B cell (primary cell): ENCODE data around the gene TSPYL6. TPM values are rescaled to one million over a fixed set of nuclear protein-coding genes. Genes with fewer than 3 reads are reported as not detected.

Experiments used
- ATAC-seq: fragments of 200-7000 bp; cut with Tn5 transposase; one replicate; pipeline ENCODE4 v1.10.0; 2021; ENCODE audit warnings: low read depth, mild to moderate bottlenecking, moderate number of reproducible peaks, moderate library complexity
- CTCF ChIA-PET: fragments of 350-600 bp; sonication (Branson Sonifier 250); formaldehyde crosslinking; loops from one replicate; lab custom pipeline; 2021; ENCODE audit warnings: antibody characterized with exemption, inconsistent platforms; lab: Charles Lee
- POLR2A ChIA-PET: fragments of 350-600 bp; sonication (Branson Sonifier 250); formaldehyde crosslinking; loops from one replicate; lab custom pipeline; 2021; ENCODE audit warnings: antibody characterized with exemption; lab: Charles Lee
- DNase-seq: peaks from one replicate; pipeline ENCODE4 v3.0.0; 2013
- H2AFZ ChIP-seq: 2 replicates; pipeline ENCODE4 v1.6.1; 2012; ENCODE audit warnings: mild to moderate bottlenecking, low read depth, low read length; ENCODE audit not compliant: insufficient read depth, poor library complexity, severe bottlenecking
- H3K27ac ChIP-seq, 2 donors: 1 replicate in 1 of 2; 2 replicates in 1 of 2; pipeline ENCODE4 v1.5.1; 2012 to 2013; ENCODE audit warnings: low read length in 2 of 2, mild to moderate bottlenecking in 2 of 2, moderate library complexity in 1 of 2
- H3K27me3 ChIP-seq, 4 experiments: fragments of 200-600 bp in 1 of 4; sonication (generic) in 1 of 4; replicated peaks in 1 of 4; 1 replicate in 2 of 4; 2 replicates in 2 of 4; pipeline versions ENCODE4 v1.6.1 to v1.7.0; 2013 to 2016; ENCODE audit warnings: low read length in 3 of 4, mild to moderate bottlenecking in 2 of 4, mixed read lengths in 1 of 4, moderate library complexity in 1 of 4; ENCODE audit not compliant: insufficient read depth in 4 of 4, control insufficient read depth in 3 of 4; ENCODE audit errors: control extremely low read depth in 1 of 4
- H3K36me3 ChIP-seq, 2 experiments: replicated peaks in 1 of 2; 1 replicate in 1 of 2; 2 replicates in 1 of 2; pipeline versions ENCODE4 v1.6.1 to v1.7.1; 2013; ENCODE audit warnings: low read length in 1 of 2; ENCODE audit not compliant: insufficient read depth in 2 of 2, control insufficient read depth in 1 of 2; ENCODE audit errors: control extremely low read depth in 1 of 2, extremely low read depth in 1 of 2
- H3K4me1 ChIP-seq, 2 donors: fragments of 200-600 bp in 1 of 2; sonication (generic) in 1 of 2; 1 replicate in 1 of 2; 2 replicates in 1 of 2; pipeline versions ENCODE4 v1.5.1 to v1.6.1; 2013 to 2017; ENCODE audit warnings: low read length in 2 of 2; ENCODE audit not compliant: control insufficient read depth in 2 of 2, insufficient read depth in 2 of 2
- H3K4me2 ChIP-seq: replicated peaks from 2 replicates; pipeline ENCODE3; 2012; ENCODE audit warnings: mild to moderate bottlenecking, low read depth, low read length; ENCODE audit not compliant: poor library complexity, severe bottlenecking
- H3K4me3 ChIP-seq, 5 experiments: fragments of 200-600 bp in 1 of 5; sonication (generic) in 1 of 5; 1 replicate in 3 of 5; 2 replicates in 2 of 5; pipeline versions ENCODE4 v1.5.1 to v1.7.0; 2011 to 2016; ENCODE audit warnings: low read length in 4 of 5, mild to moderate bottlenecking in 4 of 5, low read depth in 2 of 5, control low read depth in 1 of 5, moderate library complexity in 1 of 5; ENCODE audit not compliant: insufficient read depth in 1 of 5; ENCODE audit errors: control extremely low read depth in 1 of 5, extremely low read depth in 1 of 5
- H3K79me2 ChIP-seq: fragments of 200-600 bp; sonication (generic); one replicate; pipeline ENCODE4 v1.6.0; 2016; ENCODE audit warnings: low read length; ENCODE audit not compliant: control insufficient read depth, insufficient read depth
- H3K9ac ChIP-seq: fragments of 200-600 bp; sonication (generic); 2 replicates; pipeline ENCODE4 v1.6.1; 2017; ENCODE audit warnings: mild to moderate bottlenecking, low read length, moderate library complexity
- H3K9me3 ChIP-seq, 3 donors: one replicate each; pipeline versions ENCODE4 v1.6.1 to v1.7.1; 2013; ENCODE audit warnings: low read length in 2 of 3; ENCODE audit not compliant: control insufficient read depth in 2 of 3, insufficient read depth in 1 of 3; ENCODE audit errors: control extremely low read depth in 1 of 3
- H4K20me1 ChIP-seq: 2 replicates; pipeline ENCODE4 v1.6.0; 2012; ENCODE audit warnings: mild to moderate bottlenecking, low read length; ENCODE audit not compliant: insufficient read depth, control insufficient read depth, poor library complexity, severe bottlenecking
- H3K27ac Mint-ChIP-seq: one replicate; pipeline ENCODE4 v1.8.0; 2021; ENCODE audit warnings: mixed read lengths
- H3K27me3 Mint-ChIP-seq: one replicate; pipeline ENCODE4 v1.8.0; 2021; ENCODE audit warnings: mixed read lengths
- H3K4me1 Mint-ChIP-seq: one replicate; pipeline ENCODE4 v1.8.0; 2021; ENCODE audit warnings: mixed read lengths
- H3K4me3 Mint-ChIP-seq: one replicate; pipeline ENCODE4 v1.8.0; 2021; ENCODE audit warnings: mixed read lengths
- H3K9me3 Mint-ChIP-seq: one replicate; pipeline ENCODE4 v1.8.0; 2022; ENCODE audit warnings: mixed read lengths; ENCODE audit not compliant: insufficient read depth
- CTCF ChIP-seq: fragments of 200-600 bp; IDR thresholded peaks from one replicate; pipeline ENCODE4 v1.8.0; 2022; ENCODE audit warnings: antibody characterized with exemption, mild to moderate bottlenecking
- EZH2 ChIP-seq: IDR thresholded peaks from 2 replicates; pipeline ENCODE4 v1.6.1; 2012; ENCODE audit warnings: borderline replicate concordance, low read depth, mild to moderate bottlenecking, moderate library complexity, low read length; ENCODE audit not compliant: insufficient read depth, poor library complexity, severe bottlenecking
- WGBS: methylation state at CpG from one replicate; pipeline ENCODE4 v1.1.5; 2013; ENCODE audit warnings: missing lambda C conversion rate; ENCODE audit not compliant: insufficient coverage; 5-methylcytosine and 5-hydroxymethylcytosine counted together
- intact Hi-C: fragments of 100-400 bp; cut with micrococcal nuclease; formaldehyde crosslinking; loops from one replicate; pipeline ENCODE4 v1.10.0; 2022
- polyA plus RNA-seq: library from polyadenylated mRNA; depleted of rRNA; stranded (reverse); fragments of >200 nt; gene quantifications from 2 replicates; pipeline ENCODE4 v1.2.3, GENCODE V29; 2012
- total RNA-seq, 2 donors: library from RNA; stranded (reverse); fragments of 120-200 nt in 1 of 2; gene quantifications; 1 replicate in 1 of 2; 2 replicates in 1 of 2; pipeline versions ENCODE4 v1.2.3 to v1.2.4, GENCODE V29; 2013 to 2022

Gene TSPYL6
- total and polyA plus RNA-seq, 2 donors (not counting 1 experiment from before 2014, with no cell fraction given), result not detected

GRCh38 chr2:54262015-54262765, 6.2 kb upstream of the TSPYL6 start:
- no peak for ATAC-seq
- WGBS, result no CpG with 5 or more reads among the region's 2 CpGs
- Mint-ChIP-seq H3K9me3 (no peaks in the 10 kb centered on the region), H3K4me3 (no peak overlapping the region), H3K27ac (no peak overlapping the region), H3K4me1 (no peaks in the 10 kb centered on the region), H3K27me3 (no peaks in the 10 kb centered on the region)
- no peaks in the 10 kb centered on the region for H3K4me1 ChIP-seq
- H2AFZ ChIP-seq, result no peak overlapping the region
- H3K36me3 ChIP-seq, result no peaks in the 10 kb centered on the region
- H3K27ac ChIP-seq, result no peak overlapping the region
- CTCF ChIA-PET, result no interaction called here
- H4K20me1 ChIP-seq, result no peaks in the 10 kb centered on the region
- no peak overlapping the region for H3K4me2 ChIP-seq
- intact Hi-C loops, result no loop called here
- POLR2A ChIA-PET, result no interaction called here
- H3K9ac ChIP-seq, result no peak overlapping the region
- peaks cover 0 to 8% (median 0%) of the 10 kb centered on the region in 3 donors for H3K9me3 ChIP-seq
- H3K79me2 ChIP-seq, result no peaks in the 10 kb centered on the region
- TF ChIP-seq CTCF, result no peak
- TF ChIP-seq EZH2, result no peak
- H3K27me3 ChIP-seq, result no peaks in the 10 kb centered on the region
- no peak overlapping the region for H3K4me3 ChIP-seq
- no peak for DNase-seq

GRCh38 chr2:54261537-54261936, 5.5 kb upstream of the TSPYL6 start:
- no peak overlapping the region for H3K4me3 Mint-ChIP-seq
- ATAC-seq (no peak), DNase-seq (no peak)
- 100% methylated on average over 1 of the region's 2 CpGs for WGBS
- no peak overlapping the region for H3K4me2 ChIP-seq
- no peak overlapping the region for H3K27ac Mint-ChIP-seq
- H3K4me3 ChIP-seq, result no peak overlapping the region
- ChIA-PET CTCF (no interaction called here), POLR2A (no interaction called here)
- no peaks in the 10 kb centered on the region for H3K27me3 ChIP-seq
- no peak overlapping the region for H2AFZ ChIP-seq
- H3K4me1 Mint-ChIP-seq, result no peaks in the 10 kb centered on the region
- H4K20me1 ChIP-seq, result no peaks in the 10 kb centered on the region
- H3K9ac ChIP-seq, result no peak overlapping the region
- no peak for TF ChIP-seq EZH2
- no peak for TF ChIP-seq CTCF
- no peak overlapping the region for H3K27ac ChIP-seq
- no peaks in the 10 kb centered on the region for H3K9me3 Mint-ChIP-seq
- peaks cover 0 to 8% (median 0%) of the 10 kb centered on the region in 3 donors for H3K9me3 ChIP-seq
- H3K36me3 ChIP-seq, result no peaks in the 10 kb centered on the region
- H3K27me3 Mint-ChIP-seq, result no peaks in the 10 kb centered on the region
- intact Hi-C loops, result no loop called here
- H3K79me2 ChIP-seq, result no peaks in the 10 kb centered on the region
- H3K4me1 ChIP-seq, result no peaks in the 10 kb centered on the region
